Measurements from ENCODE around the gene TUBA3E. TPM values are rescaled to one million over a fixed set of nuclear protein-coding genes. Genes with fewer than 3 reads are reported as not detected.
"Not testable (repeated sequence)": the region's sequence is repeated elsewhere in the genome, so short reads cannot be mapped to it uniquely, and the experiment has no call there.

The TUBA3E gene
- total and polyA plus RNA-seq, 3 donors from 2014 or later = 129 to 386 (median 141) TPM

DNA sequence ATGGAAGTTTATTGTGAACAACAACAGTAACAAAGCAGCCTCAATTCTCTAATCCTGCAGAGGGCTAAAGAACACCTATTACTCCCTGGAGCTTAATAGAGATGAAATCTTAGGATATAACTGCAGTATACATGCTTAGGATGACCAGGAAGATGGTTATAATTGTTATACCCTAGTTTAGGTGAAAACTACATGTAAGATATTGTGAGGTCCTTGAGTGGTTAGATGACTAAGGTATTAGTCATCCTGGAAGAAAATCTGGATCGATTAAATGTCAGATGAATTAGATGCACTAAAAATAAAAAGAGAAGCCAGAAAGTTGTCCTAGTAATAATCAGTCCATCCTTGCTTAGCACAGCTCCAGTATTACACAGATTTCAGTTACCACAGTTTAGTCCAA lies 22.3 kb upstream of the TUBA3E start:
- H3K4me3 ChIP-seq; H3K9me3 ChIP-seq; H3K4me1 ChIP-seq; intact Hi-C loops (cut with DNase I; ENCODE audit: low total_unique reads); H3K36me3 ChIP-seq (ENCODE audit: low read depth, missing control alignments); H3K27me3 ChIP-seq; H3K27ac ChIP-seq; DNase-seq: not testable (repeated sequence)
- 79 to 83% methylated on average over 1 of the region's 1 CpG for WGBS, 2 donors

DNA sequence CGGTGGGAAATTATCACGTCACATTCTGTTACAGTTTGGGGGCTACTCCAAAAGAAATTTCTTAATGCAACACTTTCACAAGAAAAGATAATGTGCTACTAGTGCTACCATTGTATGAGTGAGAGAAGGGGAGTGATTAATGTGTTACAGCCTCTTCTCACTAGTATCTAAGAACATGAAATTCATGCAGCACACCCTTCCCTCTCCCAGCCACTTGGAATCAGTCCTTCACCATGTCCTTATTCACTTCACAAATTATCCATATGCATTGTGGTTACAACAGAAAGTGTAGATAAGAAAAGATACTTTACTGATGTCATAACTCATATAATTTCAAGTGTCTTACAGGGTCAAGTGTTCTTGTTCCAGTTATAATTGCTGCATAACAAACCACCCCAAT lies 20.9 kb upstream of the TUBA3E start:
- H3K9me3 ChIP-seq; intact Hi-C loops (cut with DNase I; ENCODE audit: low total_unique reads); H3K4me3 ChIP-seq; H3K27me3 ChIP-seq; H3K36me3 ChIP-seq (ENCODE audit: low read depth, missing control alignments); H3K4me1 ChIP-seq; DNase-seq; H3K27ac ChIP-seq: not testable (repeated sequence)
- WGBS, 2 donors = 50 to 69% methylated on average over 2 of the region's 2 CpGs

DNA sequence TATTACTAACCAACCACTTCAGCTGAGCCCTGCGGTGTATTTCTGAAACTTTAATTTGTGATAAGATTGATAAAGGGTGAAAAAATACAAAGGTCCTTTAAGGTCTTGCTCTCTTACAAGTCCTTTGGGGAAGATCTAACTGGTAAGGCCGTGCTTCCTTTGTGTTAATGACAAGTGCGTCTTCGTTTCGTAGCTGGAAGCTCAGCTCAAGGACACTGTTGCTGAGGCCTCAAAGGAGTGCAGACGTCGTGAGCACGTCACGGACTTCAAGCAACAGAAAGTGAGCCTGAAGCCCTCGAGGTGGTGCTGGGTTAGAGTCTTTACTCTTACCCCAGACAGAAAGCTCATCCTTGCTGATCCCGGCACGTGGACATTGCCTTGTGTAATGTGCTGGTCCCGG lies 8.8 kb upstream of the TUBA3E start:
- peak overlapping the region in 1 of 2 donors; percentile 58 for H3K27ac ChIP-seq
- 56 to 61% methylated on average over 10 to 12 of the region's 13 CpGs for WGBS, 2 donors
- H3K4me1 ChIP-seq; intact Hi-C loops (cut with DNase I; ENCODE audit: low total_unique reads); H3K36me3 ChIP-seq (ENCODE audit: low read depth, missing control alignments); H3K9me3 ChIP-seq; H3K27me3 ChIP-seq; H3K4me3 ChIP-seq: not testable (repeated sequence)
- DNase-seq = peak; percentile 65

DNA sequence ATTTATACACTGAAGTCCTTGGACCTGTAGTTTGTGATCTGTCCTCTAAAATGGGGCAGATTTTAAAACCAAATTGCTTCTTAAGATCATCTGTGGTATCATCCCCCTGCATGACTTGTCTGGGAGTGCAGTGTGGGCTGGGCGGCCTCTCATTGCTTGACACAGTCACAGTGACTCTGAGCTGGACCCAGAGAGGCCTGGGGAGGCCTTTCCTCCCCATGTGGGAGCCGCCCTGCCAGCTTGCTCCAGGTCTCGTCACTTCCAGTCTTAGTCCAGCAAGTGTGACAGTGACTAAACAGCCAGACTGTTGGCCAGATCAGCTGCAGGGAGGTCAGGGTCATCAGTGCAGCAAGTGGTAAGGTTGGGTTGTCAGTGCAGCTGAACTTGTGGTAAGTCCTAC lies 4.9 kb upstream of the TUBA3E start:
- H3K27ac ChIP-seq; H3K27me3 ChIP-seq; H3K4me1 ChIP-seq; intact Hi-C loops (cut with DNase I; ENCODE audit: low total_unique reads); H3K36me3 ChIP-seq (ENCODE audit: low read depth, missing control alignments); H3K4me3 ChIP-seq; H3K9me3 ChIP-seq: not testable (repeated sequence)
- DNase-seq = peak; percentile 47
- 89% methylated on average over 1 of the region's 3 CpGs; no CpG with 5 or more reads in 1 of the 2 donors for WGBS, 2 donors

DNA sequence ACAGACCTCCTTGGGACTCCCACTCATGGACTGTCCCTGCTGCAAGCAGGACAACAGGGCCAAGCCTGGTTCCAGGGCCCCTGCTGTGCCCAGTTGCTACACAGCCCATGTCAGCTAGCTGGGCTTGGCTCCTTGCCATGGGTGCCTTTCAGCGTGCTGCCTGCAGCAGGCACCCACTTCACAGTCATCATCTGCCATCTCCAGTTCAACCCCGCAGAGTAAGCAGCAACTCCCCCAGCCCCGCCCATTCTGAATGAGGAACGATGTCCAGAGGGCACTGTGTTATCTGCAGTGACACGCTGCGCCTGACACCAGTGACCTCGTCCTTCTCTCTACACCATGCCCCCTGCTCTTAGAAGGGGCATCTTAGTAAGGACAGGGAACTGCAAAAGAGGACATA lies 4.3 kb upstream of the TUBA3E start:
- H3K4me3 ChIP-seq; H3K27me3 ChIP-seq; H3K9me3 ChIP-seq; H3K27ac ChIP-seq; intact Hi-C loops (cut with DNase I; ENCODE audit: low total_unique reads); H3K36me3 ChIP-seq (ENCODE audit: low read depth, missing control alignments); H3K4me1 ChIP-seq: not testable (repeated sequence)
- peak; percentile 35 for DNase-seq
- 41% methylated on average over 4 of the region's 7 CpGs; no CpG with 5 or more reads in 1 of the 2 donors for WGBS, 2 donors

DNA sequence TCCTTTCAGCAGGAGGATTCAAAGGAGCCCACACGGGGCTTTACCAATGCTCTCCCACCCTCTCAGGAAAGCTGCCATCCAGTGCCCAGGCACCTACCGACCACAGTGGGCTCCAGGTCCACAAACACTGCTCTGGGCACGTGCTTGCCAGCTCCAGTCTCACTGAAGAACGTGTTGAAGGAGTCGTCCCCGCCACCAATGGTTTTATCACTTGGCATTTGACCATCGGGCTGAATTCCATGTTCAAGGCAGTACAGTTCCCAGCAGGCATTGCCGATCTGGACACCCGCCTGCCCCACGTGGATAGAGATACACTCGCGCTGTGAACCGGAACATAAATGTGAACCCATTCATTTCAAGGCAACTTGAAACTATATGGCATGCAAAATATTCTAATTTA lies 2.2 kb downstream of the TUBA3E start:
- H3K9me3 ChIP-seq; H3K4me3 ChIP-seq; intact Hi-C loops (cut with DNase I; ENCODE audit: low total_unique reads); H3K27ac ChIP-seq; H3K36me3 ChIP-seq (ENCODE audit: low read depth, missing control alignments); H3K27me3 ChIP-seq; H3K4me1 ChIP-seq: not testable (repeated sequence)
- WGBS, 2 donors = 50 to 70% methylated on average over 7 to 8 of the region's 13 CpGs
- peak; percentile 39 for DNase-seq

DNA sequence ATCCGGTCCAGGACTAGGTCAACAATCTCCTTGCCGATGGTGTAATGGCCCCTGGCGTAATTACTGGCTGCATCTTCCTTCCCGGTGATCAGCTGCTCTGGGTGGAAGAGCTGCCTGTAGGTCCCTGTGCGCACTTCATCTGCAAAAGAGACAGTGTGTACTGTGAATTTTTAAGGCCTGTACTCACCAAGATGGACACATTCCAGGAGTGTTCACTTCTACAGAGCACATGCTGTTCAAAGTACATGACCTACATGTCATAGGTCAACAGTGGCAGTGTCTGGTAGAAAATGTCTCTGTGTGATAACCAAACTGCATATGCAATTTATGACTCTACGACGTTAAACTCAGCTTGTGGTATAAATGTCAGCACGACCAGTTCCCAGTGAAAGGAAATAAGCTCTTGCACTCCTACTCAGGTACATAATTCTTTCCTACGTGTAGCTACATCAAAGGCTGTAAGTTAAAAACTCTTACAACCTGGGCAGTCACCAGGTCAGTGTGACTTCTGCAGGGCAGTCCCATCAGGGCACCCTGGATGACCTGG lies 3.1 kb downstream of the TUBA3E start:
- H3K36me3 ChIP-seq (ENCODE audit: low read depth, missing control alignments); intact Hi-C loops (cut with DNase I; ENCODE audit: low total_unique reads); DNase-seq; H3K27ac ChIP-seq; H3K4me3 ChIP-seq; H3K9me3 ChIP-seq; H3K4me1 ChIP-seq; H3K27me3 ChIP-seq: not testable (repeated sequence)
- 38 to 51% methylated on average over 9 of the region's 9 CpGs for WGBS, 2 donors

DNA sequence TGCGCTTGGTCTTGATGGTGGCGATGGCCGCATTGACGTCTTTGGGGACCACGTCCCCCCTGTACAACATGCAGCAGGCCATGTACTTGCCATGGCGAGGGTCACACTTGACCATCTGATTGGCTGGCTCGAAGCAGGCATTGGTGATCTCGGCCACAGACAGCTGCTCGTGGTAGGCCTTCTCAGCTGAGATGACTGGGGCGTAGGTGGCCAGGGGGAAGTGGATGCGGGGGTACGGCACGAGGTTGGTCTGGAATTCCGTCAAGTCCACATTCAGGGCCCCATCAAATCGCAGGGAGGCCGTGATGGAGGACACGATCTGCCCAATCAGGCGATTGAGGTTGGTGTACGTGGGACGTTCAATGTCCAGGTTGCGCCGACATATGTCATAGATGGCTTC lies 4.4 kb downstream of the TUBA3E start:
- 69 to 79% methylated on average over 7 to 13 of the region's 22 CpGs for WGBS, 2 donors
- H3K4me1 ChIP-seq; H3K9me3 ChIP-seq; H3K27me3 ChIP-seq; H3K36me3 ChIP-seq (ENCODE audit: low read depth, missing control alignments); intact Hi-C loops (cut with DNase I; ENCODE audit: low total_unique reads); DNase-seq; H3K4me3 ChIP-seq; H3K27ac ChIP-seq: not testable (repeated sequence)

DNA sequence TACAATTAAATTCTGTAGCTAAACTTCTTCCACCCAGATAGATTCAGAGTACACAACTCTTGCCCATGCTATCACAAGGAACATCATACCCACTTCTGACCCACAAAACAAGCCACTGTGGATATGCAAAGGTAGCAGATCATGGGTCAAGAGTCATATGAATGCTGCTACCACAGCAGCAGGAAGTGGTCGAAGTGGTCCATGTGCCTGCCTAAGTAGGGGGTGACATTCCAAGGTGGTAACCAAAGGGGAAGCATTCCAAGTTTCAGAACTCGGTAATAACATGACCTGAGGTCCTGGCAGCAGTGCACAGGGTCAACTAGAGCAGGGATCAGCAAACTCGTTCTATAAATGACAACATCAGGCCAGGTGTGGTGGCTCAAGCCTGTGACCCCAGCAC lies 5.8 kb downstream of the TUBA3E start:
- H3K9me3 ChIP-seq; H3K27me3 ChIP-seq; H3K36me3 ChIP-seq (ENCODE audit: low read depth, missing control alignments); H3K4me3 ChIP-seq; H3K4me1 ChIP-seq; DNase-seq; intact Hi-C loops (cut with DNase I; ENCODE audit: low total_unique reads); H3K27ac ChIP-seq: not testable (repeated sequence)
- WGBS, 2 donors = 91 to 100% methylated on average over 3 of the region's 3 CpGs

DNA sequence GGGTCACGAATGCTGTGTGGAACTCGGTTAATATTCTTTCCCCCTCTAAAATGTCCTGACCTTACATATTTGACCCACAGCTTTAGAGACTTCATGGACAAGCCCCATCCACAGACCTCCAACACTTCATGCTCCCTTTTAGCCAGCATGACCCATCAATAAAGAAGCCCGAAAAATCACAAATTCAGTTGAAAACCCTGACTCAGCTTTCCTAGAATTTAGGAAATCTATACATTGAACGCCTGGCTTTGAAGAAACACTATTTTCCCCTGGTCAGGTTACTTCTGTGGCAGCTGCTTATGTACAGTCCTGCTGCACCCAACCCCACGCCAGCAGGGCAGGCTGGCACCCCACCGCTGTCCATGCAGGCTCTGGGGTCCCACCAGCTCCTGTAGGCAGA lies 6.9 kb downstream of the TUBA3E start:
- DNase-seq; H3K4me3 ChIP-seq; H3K27ac ChIP-seq; H3K27me3 ChIP-seq; H3K36me3 ChIP-seq (ENCODE audit: low read depth, missing control alignments); H3K4me1 ChIP-seq; intact Hi-C loops (cut with DNase I; ENCODE audit: low total_unique reads); H3K9me3 ChIP-seq: not testable (repeated sequence)
- WGBS, 2 donors = 89 to 95% methylated on average over 5 to 6 of the region's 6 CpGs
